ENCODE measurements around the gene DIAPH3.

Gene DIAPH3

GRCh38 chr13:59963383-59963782, 200.3 kb downstream of the DIAPH3 start:
- Histone ChIP-seq H3K9ac (ENCODE audit: low read length) (no peak overlapping the region), H3K9me3 (ENCODE audit: control insufficient read depth, insufficient read depth, low read depth, low read length) (no peaks in the 10 kb centered on the region), H3K27me3 (ENCODE audit: control insufficient read depth, insufficient read depth, low read length) (no peaks in the 10 kb centered on the region), H3K27ac (ENCODE audit: low read depth, low read length) (no peak overlapping the region), H3K4me1 (ENCODE audit: control insufficient read depth, insufficient read depth, low read length) (peaks cover 4% of the 10 kb centered on the region; the same call in 1 of the 2 replicates), H3K36me3 (ENCODE audit: control insufficient read depth, insufficient read depth, low read length) (0 out of 2 replicates have a peak, but pooled peaks cover 3% of the 10 kb centered on the region), H3K4me3 (ENCODE audit: low read depth, low read length) (no peak overlapping the region)

GRCh38 chr13:59962343-59962742, 201.4 kb downstream of the DIAPH3 start:
- no peak overlapping the region for H3K27ac ChIP-seq (ENCODE audit: low read depth, low read length)
- no peak overlapping the region for H3K4me3 ChIP-seq (ENCODE audit: low read depth, low read length)
- peaks cover 4% of the 10 kb centered on the region; the same call in 1 of the 2 replicates for H3K4me1 ChIP-seq (ENCODE audit: control insufficient read depth, insufficient read depth, low read length)
- peaks cover 3% of the 10 kb centered on the region; the same call in 1 of the 2 replicates for H3K36me3 ChIP-seq (ENCODE audit: control insufficient read depth, insufficient read depth, low read length)
- no peaks in the 10 kb centered on the region for H3K9me3 ChIP-seq (ENCODE audit: control insufficient read depth, insufficient read depth, low read depth, low read length)
- no peak overlapping the region for H3K9ac ChIP-seq (ENCODE audit: low read length)
- H3K27me3 ChIP-seq (ENCODE audit: control insufficient read depth, insufficient read depth, low read length) = no peaks in the 10 kb centered on the region

- Histone ChIP-seq H3K4me1 (ENCODE audit: control insufficient read depth, insufficient read depth, low read length) (no peaks in the 10 kb centered on the region), H3K27ac (ENCODE audit: low read depth, low read length) (no peak overlapping the region), H3K36me3 (ENCODE audit: control insufficient read depth, insufficient read depth, low read length) (peaks cover 10% of the 10 kb centered on the region), H3K27me3 (ENCODE audit: control insufficient read depth, insufficient read depth, low read length) (no peaks in the 10 kb centered on the region), H3K4me3 (ENCODE audit: low read depth, low read length) (no peak overlapping the region), H3K9me3 (ENCODE audit: control insufficient read depth, insufficient read depth, low read depth, low read length) (no peaks in the 10 kb centered on the region), H3K9ac (ENCODE audit: low read length) (no peak overlapping the region)
Measured at GRCh38 chr13:59960683-59961082, 203.0 kb downstream of the DIAPH3 start.

GRCh38 chr13:59957438-59957837, 206.3 kb downstream of the DIAPH3 start:
- no peak overlapping the region for H3K4me3 ChIP-seq (ENCODE audit: low read depth, low read length)
- no peaks in the 10 kb centered on the region for H3K4me1 ChIP-seq (ENCODE audit: control insufficient read depth, insufficient read depth, low read length)
- H3K27me3 ChIP-seq (ENCODE audit: control insufficient read depth, insufficient read depth, low read length) = no peaks in the 10 kb centered on the region
- H3K27ac ChIP-seq (ENCODE audit: low read depth, low read length) = no peak overlapping the region
- H3K36me3 ChIP-seq (ENCODE audit: control insufficient read depth, insufficient read depth, low read length) = peaks cover 10% of the 10 kb centered on the region
- H3K9me3 ChIP-seq (ENCODE audit: control insufficient read depth, insufficient read depth, low read depth, low read length) = no peaks in the 10 kb centered on the region
- H3K9ac ChIP-seq (ENCODE audit: low read length) = no peak overlapping the region

GRCh38 chr13:59954601-59955000, 209.1 kb downstream of the DIAPH3 start:
- Histone ChIP-seq H3K4me3 (ENCODE audit: low read depth, low read length) (no peak overlapping the region), H3K9ac (ENCODE audit: low read length) (no peak overlapping the region), H3K27me3 (ENCODE audit: control insufficient read depth, insufficient read depth, low read length) (no peaks in the 10 kb centered on the region), H3K9me3 (ENCODE audit: control insufficient read depth, insufficient read depth, low read depth, low read length) (no peaks in the 10 kb centered on the region), H3K4me1 (ENCODE audit: control insufficient read depth, insufficient read depth, low read length) (no peaks in the 10 kb centered on the region), H3K36me3 (ENCODE audit: control insufficient read depth, insufficient read depth, low read length) (peaks cover 10% of the 10 kb centered on the region), H3K27ac (ENCODE audit: low read depth, low read length) (no peak overlapping the region)

GRCh38 chr13:59951011-59951410, 212.7 kb downstream of the DIAPH3 start:
- Histone ChIP-seq H3K4me1 (ENCODE audit: control insufficient read depth, insufficient read depth, low read length) (no peaks in the 10 kb centered on the region), H3K36me3 (ENCODE audit: control insufficient read depth, insufficient read depth, low read length) (no peaks in the 10 kb centered on the region), H3K9me3 (ENCODE audit: control insufficient read depth, insufficient read depth, low read depth, low read length) (no peaks in the 10 kb centered on the region), H3K27me3 (ENCODE audit: control insufficient read depth, insufficient read depth, low read length) (no peaks in the 10 kb centered on the region), H3K27ac (ENCODE audit: low read depth, low read length) (no peak overlapping the region), H3K4me3 (ENCODE audit: low read depth, low read length) (no peak overlapping the region), H3K9ac (ENCODE audit: low read length) (no peak overlapping the region)

GRCh38 chr13:59950266-59950665, 213.5 kb downstream of the DIAPH3 start:
- Histone ChIP-seq H3K4me1 (ENCODE audit: control insufficient read depth, insufficient read depth, low read length) (no peaks in the 10 kb centered on the region), H3K27me3 (ENCODE audit: control insufficient read depth, insufficient read depth, low read length) (no peaks in the 10 kb centered on the region), H3K9me3 (ENCODE audit: control insufficient read depth, insufficient read depth, low read depth, low read length) (no peaks in the 10 kb centered on the region), H3K27ac (ENCODE audit: low read depth, low read length) (no peak overlapping the region), H3K36me3 (ENCODE audit: control insufficient read depth, insufficient read depth, low read length) (no peaks in the 10 kb centered on the region), H3K9ac (ENCODE audit: low read length) (no peak overlapping the region), H3K4me3 (ENCODE audit: low read depth, low read length) (no peak overlapping the region)

GRCh38 chr13:59948686-59949085, 215.0 kb downstream of the DIAPH3 start:
- no peaks in the 10 kb centered on the region for H3K27me3 ChIP-seq (ENCODE audit: control insufficient read depth, insufficient read depth, low read length)
- H3K9ac ChIP-seq (ENCODE audit: low read length) = no peak overlapping the region
- no peaks in the 10 kb centered on the region for H3K36me3 ChIP-seq (ENCODE audit: control insufficient read depth, insufficient read depth, low read length)
- H3K4me1 ChIP-seq (ENCODE audit: control insufficient read depth, insufficient read depth, low read length) = no peaks in the 10 kb centered on the region
- no peaks in the 10 kb centered on the region for H3K9me3 ChIP-seq (ENCODE audit: control insufficient read depth, insufficient read depth, low read depth, low read length)
- H3K27ac ChIP-seq (ENCODE audit: low read depth, low read length) = no peak overlapping the region
- H3K4me3 ChIP-seq (ENCODE audit: low read depth, low read length) = no peak overlapping the region

- Histone ChIP-seq H3K4me1 (ENCODE audit: control insufficient read depth, insufficient read depth, low read length) (no peaks in the 10 kb centered on the region), H3K27me3 (ENCODE audit: control insufficient read depth, insufficient read depth, low read length) (no peaks in the 10 kb centered on the region), H3K36me3 (ENCODE audit: control insufficient read depth, insufficient read depth, low read length) (no peaks in the 10 kb centered on the region), H3K27ac (ENCODE audit: low read depth, low read length) (no peak overlapping the region), H3K9me3 (ENCODE audit: control insufficient read depth, insufficient read depth, low read depth, low read length) (no peaks in the 10 kb centered on the region), H3K4me3 (ENCODE audit: low read depth, low read length) (no peak overlapping the region), H3K9ac (ENCODE audit: low read length) (no peak overlapping the region)
Measured at GRCh38 chr13:59946944-59947343, 216.8 kb downstream of the DIAPH3 start.

- Histone ChIP-seq H3K4me1 (ENCODE audit: control insufficient read depth, insufficient read depth, low read length) (no peaks in the 10 kb centered on the region), H3K4me3 (ENCODE audit: low read depth, low read length) (no peak overlapping the region), H3K27ac (ENCODE audit: low read depth, low read length) (no peak overlapping the region), H3K9me3 (ENCODE audit: control insufficient read depth, insufficient read depth, low read depth, low read length) (no peaks in the 10 kb centered on the region), H3K27me3 (ENCODE audit: control insufficient read depth, insufficient read depth, low read length) (no peaks in the 10 kb centered on the region), H3K36me3 (ENCODE audit: control insufficient read depth, insufficient read depth, low read length) (peaks cover 3% of the 10 kb centered on the region; the same call in 1 of the 2 replicates), H3K9ac (ENCODE audit: low read length) (no peak overlapping the region)
Measured at GRCh38 chr13:59931621-59932020, 232.1 kb downstream of the DIAPH3 start.

- H3K27me3 ChIP-seq (ENCODE audit: control insufficient read depth, insufficient read depth, low read length) = no peaks in the 10 kb centered on the region
- H3K9ac ChIP-seq (ENCODE audit: low read length) = no peak overlapping the region
- H3K27ac ChIP-seq (ENCODE audit: low read depth, low read length) = no peak overlapping the region
- H3K4me3 ChIP-seq (ENCODE audit: low read depth, low read length) = no peak overlapping the region
- H3K9me3 ChIP-seq (ENCODE audit: control insufficient read depth, insufficient read depth, low read depth, low read length) = no peaks in the 10 kb centered on the region
- H3K36me3 ChIP-seq (ENCODE audit: control insufficient read depth, insufficient read depth, low read length) = peaks cover 7% of the 10 kb centered on the region
- H3K4me1 ChIP-seq (ENCODE audit: control insufficient read depth, insufficient read depth, low read length) = no peaks in the 10 kb centered on the region
Measured at GRCh38 chr13:59924256-59924655, 239.5 kb downstream of the DIAPH3 start.

GRCh38 chr13:59915252-59915651, 248.5 kb downstream of the DIAPH3 start:
- Histone ChIP-seq H3K9me3 (ENCODE audit: control insufficient read depth, insufficient read depth, low read depth, low read length) (no peaks in the 10 kb centered on the region), H3K4me3 (ENCODE audit: low read depth, low read length) (no peak overlapping the region), H3K27ac (ENCODE audit: low read depth, low read length) (no peak overlapping the region), H3K4me1 (ENCODE audit: control insufficient read depth, insufficient read depth, low read length) (no peaks in the 10 kb centered on the region), H3K27me3 (ENCODE audit: control insufficient read depth, insufficient read depth, low read length) (no peaks in the 10 kb centered on the region), H3K36me3 (ENCODE audit: control insufficient read depth, insufficient read depth, low read length) (no peaks in the 10 kb centered on the region), H3K9ac (ENCODE audit: low read length) (no peak overlapping the region)

Data from HUES6 (cell line).